ENCODE measurements around the gene CPED1.

DNA sequence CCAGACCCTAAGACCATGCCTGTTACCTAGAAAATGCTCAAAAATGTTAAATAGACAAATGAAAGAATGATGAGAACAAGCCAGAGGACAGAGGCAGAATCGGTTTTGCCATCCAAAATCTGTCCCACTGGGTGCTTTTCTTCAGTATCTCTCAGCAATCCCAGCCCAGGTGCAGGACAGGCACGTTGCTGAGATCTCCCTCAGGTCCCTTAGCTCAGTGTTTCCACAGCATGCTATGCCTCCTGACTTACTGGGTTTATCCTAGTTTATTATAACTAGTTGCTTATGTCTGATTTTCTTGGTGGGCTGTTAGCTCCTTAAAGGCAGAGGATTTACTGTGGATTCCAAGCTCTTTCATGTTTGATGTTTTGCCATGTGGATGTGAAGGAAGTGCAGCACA, 20.3 kb downstream of the CPED1 start:
- TF ChIP-seq, protein P1, sequence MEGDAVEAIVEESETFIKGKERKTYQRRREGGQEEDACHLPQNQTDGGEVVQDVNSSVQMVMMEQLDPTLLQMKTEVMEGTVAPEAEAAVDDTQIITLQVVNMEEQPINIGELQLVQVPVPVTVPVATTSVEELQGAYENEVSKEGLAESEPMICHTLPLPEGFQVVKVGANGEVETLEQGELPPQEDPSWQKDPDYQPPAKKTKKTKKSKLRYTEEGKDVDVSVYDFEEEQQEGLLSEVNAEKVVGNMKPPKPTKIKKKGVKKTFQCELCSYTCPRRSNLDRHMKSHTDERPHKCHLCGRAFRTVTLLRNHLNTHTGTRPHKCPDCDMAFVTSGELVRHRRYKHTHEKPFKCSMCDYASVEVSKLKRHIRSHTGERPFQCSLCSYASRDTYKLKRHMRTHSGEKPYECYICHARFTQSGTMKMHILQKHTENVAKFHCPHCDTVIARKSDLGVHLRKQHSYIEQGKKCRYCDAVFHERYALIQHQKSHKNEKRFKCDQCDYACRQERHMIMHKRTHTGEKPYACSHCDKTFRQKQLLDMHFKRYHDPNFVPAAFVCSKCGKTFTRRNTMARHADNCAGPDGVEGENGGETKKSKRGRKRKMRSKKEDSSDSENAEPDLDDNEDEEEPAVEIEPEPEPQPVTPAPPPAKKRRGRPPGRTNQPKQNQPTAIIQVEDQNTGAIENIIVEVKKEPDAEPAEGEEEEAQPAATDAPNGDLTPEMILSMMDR (conservative IDR thresholded peaks at IDR 0.05) = no peak
- no peak for TF ChIP-seq ZFX (IDR thresholded peaks at IDR 0.05)

All from C4-2B (cell line).